B cell (primary cell): ENCODE data around the gene C19orf12.

Experiments
- EZH2 ChIP-seq: IDR thresholded peaks from 2 replicates; pipeline ENCODE4 v1.6.1; 2012; ENCODE audit warnings: borderline replicate concordance, low read depth, mild to moderate bottlenecking, moderate library complexity, low read length; ENCODE audit not compliant: insufficient read depth, poor library complexity, severe bottlenecking
- TF ChIP-seq, protein P1 (sequence below): fragments of 200-600 bp; IDR thresholded peaks from one replicate; pipeline ENCODE4 v1.8.0; 2022; ENCODE audit warnings: antibody characterized with exemption, mild to moderate bottlenecking

DNA sequence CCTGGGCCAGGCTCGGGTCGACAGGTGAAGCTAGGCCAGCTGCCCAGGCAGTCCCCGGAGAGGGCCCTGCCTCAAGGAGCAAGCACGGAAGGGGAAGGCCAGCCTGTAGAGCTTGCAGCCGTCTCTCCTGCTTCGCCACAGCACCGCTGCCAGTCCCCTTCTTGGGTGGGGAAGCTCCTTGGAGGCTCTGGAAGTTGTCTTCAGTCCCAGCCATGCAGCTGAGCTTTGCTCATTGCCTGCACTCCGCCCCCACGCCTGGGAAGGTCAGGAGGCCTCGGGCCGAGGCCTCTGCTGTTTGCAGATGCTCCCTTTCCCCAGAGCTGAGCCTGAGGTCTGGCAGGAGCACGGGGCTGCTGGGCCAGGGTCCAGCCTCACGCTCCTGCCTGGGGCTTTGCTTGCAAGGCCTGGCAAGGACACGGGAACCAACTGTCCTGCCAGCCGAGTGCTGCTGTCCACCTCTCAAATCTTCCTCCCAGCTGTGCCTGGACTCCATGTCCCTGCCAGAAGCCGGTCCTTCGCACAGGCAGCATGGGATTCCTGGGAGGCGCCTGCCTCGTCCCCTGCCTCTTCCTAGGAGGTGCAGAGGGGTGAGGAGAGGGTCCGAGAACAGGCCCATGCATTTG, 36.5 kb downstream of the C19orf12 start:
- TF ChIP-seq, protein P1, sequence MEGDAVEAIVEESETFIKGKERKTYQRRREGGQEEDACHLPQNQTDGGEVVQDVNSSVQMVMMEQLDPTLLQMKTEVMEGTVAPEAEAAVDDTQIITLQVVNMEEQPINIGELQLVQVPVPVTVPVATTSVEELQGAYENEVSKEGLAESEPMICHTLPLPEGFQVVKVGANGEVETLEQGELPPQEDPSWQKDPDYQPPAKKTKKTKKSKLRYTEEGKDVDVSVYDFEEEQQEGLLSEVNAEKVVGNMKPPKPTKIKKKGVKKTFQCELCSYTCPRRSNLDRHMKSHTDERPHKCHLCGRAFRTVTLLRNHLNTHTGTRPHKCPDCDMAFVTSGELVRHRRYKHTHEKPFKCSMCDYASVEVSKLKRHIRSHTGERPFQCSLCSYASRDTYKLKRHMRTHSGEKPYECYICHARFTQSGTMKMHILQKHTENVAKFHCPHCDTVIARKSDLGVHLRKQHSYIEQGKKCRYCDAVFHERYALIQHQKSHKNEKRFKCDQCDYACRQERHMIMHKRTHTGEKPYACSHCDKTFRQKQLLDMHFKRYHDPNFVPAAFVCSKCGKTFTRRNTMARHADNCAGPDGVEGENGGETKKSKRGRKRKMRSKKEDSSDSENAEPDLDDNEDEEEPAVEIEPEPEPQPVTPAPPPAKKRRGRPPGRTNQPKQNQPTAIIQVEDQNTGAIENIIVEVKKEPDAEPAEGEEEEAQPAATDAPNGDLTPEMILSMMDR: no peak
- no peak for TF ChIP-seq EZH2
